ENCODE results near the gene C19orf25. TPM values are rescaled to one million over a fixed set of nuclear protein-coding genes. Genes with fewer than 3 reads are reported as not detected.

Gene C19orf25
- total RNA-seq, 1 donor from 2014 or later, result 38.8 TPM

DNA sequence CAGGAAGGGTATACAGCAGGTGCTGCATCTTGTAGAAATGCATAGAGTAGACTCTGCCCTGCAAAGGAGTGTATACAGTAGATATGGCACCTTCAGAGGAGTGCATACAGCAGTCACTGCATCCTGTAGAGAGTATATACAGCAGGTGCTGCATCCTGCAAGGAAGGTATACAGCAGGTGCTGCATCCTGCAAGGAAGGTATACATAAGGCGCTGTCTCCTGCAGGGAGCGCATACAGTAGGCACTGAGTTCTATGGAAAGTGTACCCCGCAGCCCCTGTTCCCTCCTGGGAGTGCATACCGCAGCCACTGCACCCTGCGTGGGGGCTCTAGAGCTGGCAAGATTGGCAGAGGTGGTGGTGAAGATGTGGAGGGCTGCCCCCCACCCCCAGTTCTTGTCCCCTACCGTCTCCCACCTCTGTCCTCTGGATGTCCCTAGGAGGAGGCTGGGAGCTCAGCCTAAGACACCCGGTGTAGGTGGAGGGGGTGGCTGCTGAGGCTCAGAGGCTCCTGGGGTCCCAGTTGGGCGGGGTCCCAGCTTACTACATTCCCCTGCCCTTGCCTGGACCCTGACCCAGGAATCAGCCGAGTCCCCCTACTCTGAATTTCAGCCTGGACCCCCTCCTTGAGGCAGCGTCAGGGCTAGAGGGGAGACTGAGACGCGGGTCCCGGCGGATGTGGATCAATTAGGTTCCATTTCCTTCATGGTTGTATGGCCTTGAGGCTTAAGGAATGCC lies 36.1 kb upstream of the C19orf25 start:
- TF ChIP-seq, protein P1, sequence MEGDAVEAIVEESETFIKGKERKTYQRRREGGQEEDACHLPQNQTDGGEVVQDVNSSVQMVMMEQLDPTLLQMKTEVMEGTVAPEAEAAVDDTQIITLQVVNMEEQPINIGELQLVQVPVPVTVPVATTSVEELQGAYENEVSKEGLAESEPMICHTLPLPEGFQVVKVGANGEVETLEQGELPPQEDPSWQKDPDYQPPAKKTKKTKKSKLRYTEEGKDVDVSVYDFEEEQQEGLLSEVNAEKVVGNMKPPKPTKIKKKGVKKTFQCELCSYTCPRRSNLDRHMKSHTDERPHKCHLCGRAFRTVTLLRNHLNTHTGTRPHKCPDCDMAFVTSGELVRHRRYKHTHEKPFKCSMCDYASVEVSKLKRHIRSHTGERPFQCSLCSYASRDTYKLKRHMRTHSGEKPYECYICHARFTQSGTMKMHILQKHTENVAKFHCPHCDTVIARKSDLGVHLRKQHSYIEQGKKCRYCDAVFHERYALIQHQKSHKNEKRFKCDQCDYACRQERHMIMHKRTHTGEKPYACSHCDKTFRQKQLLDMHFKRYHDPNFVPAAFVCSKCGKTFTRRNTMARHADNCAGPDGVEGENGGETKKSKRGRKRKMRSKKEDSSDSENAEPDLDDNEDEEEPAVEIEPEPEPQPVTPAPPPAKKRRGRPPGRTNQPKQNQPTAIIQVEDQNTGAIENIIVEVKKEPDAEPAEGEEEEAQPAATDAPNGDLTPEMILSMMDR (IDR thresholded peaks at IDR 0.05; ENCODE audit: insufficient read depth, low read length, poor library complexity, severe bottlenecking), result no peak
- DNase-seq (ENCODE audit: low read depth), result no peak
- H3K4me3 ChIP-seq (ENCODE audit: low read depth, low read length), result no peak overlapping the region

DNA sequence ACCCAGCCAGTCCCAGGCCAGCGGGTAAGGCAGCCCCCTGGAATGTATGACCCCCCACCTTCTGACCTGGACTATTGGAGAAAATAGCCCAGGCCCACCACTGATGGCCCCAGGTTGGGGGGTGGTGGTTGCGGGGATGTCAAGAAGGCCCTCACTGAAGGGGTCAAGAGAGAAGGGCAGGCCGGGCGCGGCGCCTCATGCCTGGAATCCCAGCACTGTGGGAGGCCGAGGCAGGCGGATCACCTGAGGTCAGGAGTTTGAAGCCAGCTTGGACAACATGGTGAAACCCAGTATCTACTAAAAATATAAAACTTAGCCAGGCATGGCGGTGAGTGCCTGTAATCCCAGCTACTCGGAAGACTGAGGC lies 35.3 kb upstream of the C19orf25 start:
- Histone ChIP-seq H3K4me3 (ENCODE audit: low read depth, low read length) (no peak overlapping the region), H3K27me3 (ENCODE audit: control insufficient read depth, insufficient read depth, low read length) (peaks cover 21% of the 10 kb centered on the region), H3K36me3 (ENCODE audit: control insufficient read depth, insufficient read depth, low read length) (no peaks in the 10 kb centered on the region)
- no peak for DNase-seq (ENCODE audit: low read depth)
- TF ChIP-seq, protein P1 (IDR thresholded peaks at IDR 0.05; ENCODE audit: insufficient read depth, low read length, poor library complexity, severe bottlenecking), result no peak

More for the DNA sequence above, 36.1 kb upstream of the C19orf25 start:
- Histone ChIP-seq H3K36me3 (ENCODE audit: control insufficient read depth, insufficient read depth, low read length) (no peaks in the 10 kb centered on the region), H3K27me3 (ENCODE audit: control insufficient read depth, insufficient read depth, low read length) (peaks cover 22% of the 10 kb centered on the region)

DNA sequence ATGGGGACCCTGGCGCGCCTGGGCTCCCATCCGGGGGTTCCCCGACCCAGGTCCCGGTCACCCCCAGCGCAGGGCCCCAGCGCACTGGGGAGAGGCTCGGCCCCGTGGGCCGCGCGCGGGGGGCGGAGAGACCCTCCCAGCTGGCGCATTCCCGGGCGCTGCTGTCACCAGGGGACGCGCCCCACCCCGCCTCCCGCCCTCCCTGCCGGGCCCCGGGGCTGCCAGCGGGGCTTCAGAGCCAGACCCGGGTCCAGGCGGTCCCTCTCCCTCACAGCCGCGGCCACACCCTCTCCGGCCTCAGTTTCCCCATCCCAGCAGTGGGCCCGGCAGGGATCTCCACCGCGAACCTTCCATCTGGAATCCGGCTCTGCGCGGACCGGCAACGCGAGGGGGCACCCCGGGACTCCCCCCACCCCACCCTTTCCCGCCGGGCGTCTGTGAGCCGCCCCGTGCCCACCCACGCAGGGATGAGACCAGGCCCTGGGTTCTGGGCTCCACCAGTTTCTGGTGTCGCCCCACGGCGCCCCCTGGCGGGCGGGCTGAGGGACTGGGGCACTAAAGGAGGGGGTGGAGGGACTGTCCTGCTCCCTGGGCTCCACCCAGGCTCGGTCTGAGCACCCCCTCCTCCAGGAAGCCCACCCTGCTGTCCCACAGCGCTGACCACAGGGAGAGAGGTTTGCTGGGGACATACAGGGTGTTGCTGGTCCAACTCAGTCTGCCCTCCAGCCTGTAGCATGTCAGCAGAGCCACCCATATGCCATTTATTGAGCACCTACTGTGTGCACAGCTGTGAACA lies 34.7 kb upstream of the C19orf25 start:
- Histone ChIP-seq H3K36me3 (ENCODE audit: control insufficient read depth, insufficient read depth, low read length) (no peaks in the 10 kb centered on the region), H3K27me3 (ENCODE audit: control insufficient read depth, insufficient read depth, low read length) (peaks cover 21% of the 10 kb centered on the region), H3K4me3 (ENCODE audit: low read depth, low read length) (peak overlapping the region; percentile 45)
- TF ChIP-seq, protein P1 (IDR thresholded peaks at IDR 0.05; ENCODE audit: insufficient read depth, low read length, poor library complexity, severe bottlenecking), result peak; percentile 85
- DNase-seq (ENCODE audit: low read depth), result no peak

DNA sequence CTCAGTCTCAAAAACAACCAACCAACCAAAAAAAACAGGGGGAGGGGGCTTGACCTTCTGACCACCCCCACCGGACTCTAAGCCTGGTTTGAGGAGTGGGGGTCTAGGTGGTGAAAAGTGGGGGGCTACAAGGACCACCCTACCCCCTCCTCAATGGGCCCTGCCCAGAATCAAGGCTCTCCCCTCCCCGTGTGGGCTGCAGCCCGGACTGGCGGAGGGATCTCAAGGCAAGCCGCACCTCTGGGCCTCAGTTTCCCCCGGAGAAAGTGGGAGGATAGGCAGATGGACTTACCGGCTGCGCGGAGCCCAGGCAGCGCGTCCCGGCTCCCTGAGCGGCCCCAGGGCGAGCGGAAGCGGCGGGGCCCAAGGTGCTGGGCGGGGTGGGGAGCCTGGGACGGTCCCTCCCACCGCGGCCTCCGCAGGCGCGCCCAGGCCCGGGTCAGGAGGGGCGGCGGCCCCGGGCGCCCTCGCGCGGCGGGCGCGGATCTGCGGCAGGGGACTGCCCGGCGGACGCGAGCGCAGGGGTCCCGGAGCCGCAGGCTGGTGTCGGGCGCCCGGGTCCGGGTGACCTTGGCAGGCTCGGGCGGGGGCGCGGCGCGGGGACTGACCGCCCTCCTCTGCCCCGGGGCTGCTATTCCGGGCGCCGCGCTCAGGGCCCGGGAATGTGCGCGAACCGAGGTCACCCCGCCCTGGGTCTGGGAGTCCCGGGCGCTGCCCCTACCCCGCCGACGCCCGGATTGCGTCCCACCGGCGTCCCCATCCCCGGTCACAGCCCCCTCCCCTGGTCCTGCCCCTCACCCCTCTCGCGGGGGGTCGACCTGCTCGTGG lies 33.9 kb upstream of the C19orf25 start, which contains the start of gene ADAMTSL5:
TSS of gene ADAMTSL5 (minus strand) at position 349 of the 828 bp plus-strand sequence. CDS start 2,076 bp downstream, outside the sequence.
- peaks cover 19% of the 10 kb centered on the region for H3K27me3 ChIP-seq (ENCODE audit: control insufficient read depth, insufficient read depth, low read length)
- DNase-seq (ENCODE audit: low read depth), result no peak
- H3K4me3 ChIP-seq (ENCODE audit: low read depth, low read length), result peak within 1 kb of the TSS; percentile 45
- TF ChIP-seq, protein P1 (IDR thresholded peaks at IDR 0.05; ENCODE audit: insufficient read depth, low read length, poor library complexity, severe bottlenecking), result no peak
- H3K36me3 ChIP-seq (ENCODE audit: control insufficient read depth, insufficient read depth, low read length), result no peaks in the 10 kb centered on the region

DNA sequence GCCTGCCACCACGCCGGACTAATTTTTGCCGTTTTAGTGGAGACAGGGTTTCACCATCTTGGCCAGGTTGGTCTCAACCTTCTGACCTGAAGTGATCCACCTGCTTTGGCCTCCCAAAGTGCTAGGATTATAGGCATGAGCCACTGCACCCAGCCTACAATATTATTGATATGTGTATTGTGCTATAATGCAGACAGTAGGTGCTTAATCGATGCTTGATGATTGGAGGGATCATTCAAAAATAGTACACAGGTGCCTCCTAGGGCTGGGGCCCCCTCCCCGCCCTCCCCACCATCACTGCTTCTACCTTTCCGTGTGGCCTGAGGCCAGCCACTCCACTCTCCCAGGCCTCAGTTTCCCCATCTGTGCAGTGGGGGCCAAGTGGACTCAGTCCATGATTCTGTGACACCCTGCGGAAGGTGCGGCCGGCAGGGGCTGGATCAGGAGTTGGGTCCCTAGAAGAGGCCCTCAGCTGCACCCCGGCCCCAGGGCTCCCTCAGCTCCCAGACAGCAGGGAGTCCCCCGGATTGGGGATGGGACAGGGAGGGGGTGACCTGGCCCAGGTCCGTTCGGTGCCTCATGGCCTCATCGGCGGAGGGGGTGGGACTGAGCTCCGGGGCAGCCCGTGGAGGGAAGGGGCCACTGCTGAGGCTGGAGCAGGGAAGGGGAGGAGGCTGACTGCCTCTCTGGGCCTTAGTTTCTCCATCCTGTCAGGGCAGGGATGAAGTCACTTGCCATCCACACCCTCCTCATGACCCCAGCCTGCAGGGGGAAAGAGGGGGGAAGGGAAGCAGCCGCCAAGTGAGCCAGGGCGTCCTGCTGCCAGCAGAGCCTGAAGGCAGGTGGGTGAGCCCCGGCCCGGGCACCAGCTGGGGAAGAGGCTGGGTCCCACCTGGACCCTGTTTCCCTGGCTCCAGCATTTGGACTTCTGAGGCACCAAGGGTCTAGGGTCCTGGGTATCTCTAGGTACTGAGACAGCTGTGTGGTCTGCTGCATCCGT lies 32.6 kb upstream of the C19orf25 start:
- no peak for DNase-seq (ENCODE audit: low read depth)
- Histone ChIP-seq H3K36me3 (ENCODE audit: control insufficient read depth, insufficient read depth, low read length) (no peaks in the 10 kb centered on the region), H3K4me3 (ENCODE audit: low read depth, low read length) (no peak overlapping the region), H3K27me3 (ENCODE audit: control insufficient read depth, insufficient read depth, low read length) (peaks cover 19% of the 10 kb centered on the region)
- TF ChIP-seq, protein P1 (IDR thresholded peaks at IDR 0.05; ENCODE audit: insufficient read depth, low read length, poor library complexity, severe bottlenecking), result no peak
